NCI-H748 (cell line): Measurements from ENCODE around the gene C1QTNF2.

ENCODE experiments used
- DNase-seq: peaks from one replicate; lab custom pipeline; 2025; ENCODE audit not compliant: unreplicated experiment; lab: John Stamatoyannopoulos, UW

Gene C1QTNF2

GRCh38 chr5:160306696-160307095, 63.7 kb downstream of the C1QTNF2 start:
- DNase-seq = no peak

- no peak for DNase-seq
Observed at GRCh38 chr5:160305319-160305718, 65.1 kb downstream of the C1QTNF2 start.

- no peak for DNase-seq
Observed at GRCh38 chr5:160303690-160304089, 66.7 kb downstream of the C1QTNF2 start.

- no peak for DNase-seq
Observed at GRCh38 chr5:160298189-160298588, 72.2 kb downstream of the C1QTNF2 start.

GRCh38 chr5:160297776-160298175, 72.7 kb downstream of the C1QTNF2 start:
- DNase-seq = no peak
